ENCODE results near the gene GTF2F1.
A peak's percentile ranks its signal among the peaks of the same experiment; 100 is the strongest.
"Not testable (repeated sequence)": the region's sequence is repeated elsewhere in the genome, so short reads cannot be mapped to it uniquely, and the experiment has no call there.

Gene GTF2F1

DNA sequence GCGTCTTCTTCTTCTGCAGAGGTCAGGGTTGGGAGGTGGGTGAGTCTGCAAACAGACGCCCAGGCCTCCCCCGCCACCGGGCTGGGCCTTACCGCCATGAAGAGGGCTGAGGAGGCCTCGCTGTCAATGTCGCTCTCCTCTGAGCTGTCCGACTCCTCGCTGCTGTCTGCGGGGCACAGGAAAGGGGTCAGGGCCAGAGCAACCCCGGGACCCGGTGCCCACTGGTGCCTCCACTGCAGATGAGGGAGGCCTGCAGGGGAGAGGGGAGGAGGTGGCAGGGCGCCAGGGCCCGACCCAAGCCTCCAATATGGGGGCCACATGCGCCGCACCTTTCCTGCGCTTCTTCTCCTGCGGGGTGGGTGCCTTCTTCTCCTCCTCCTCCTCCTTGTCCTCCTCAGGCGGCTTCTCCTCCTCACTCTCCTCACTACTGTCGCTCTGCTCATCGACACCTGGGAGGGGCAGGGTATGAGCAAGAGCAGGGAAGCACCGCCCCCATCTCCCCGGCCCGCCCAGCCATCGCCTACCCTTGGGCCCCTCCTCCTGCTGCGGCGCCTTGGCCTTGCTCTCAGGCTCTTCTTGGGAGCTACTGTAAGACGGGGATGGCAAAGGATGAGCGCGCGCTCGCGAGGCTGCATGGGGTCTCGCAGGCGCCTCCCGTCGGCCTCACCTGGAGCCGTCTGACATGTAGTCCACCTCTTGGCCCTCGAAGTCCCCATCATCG, 11.8 kb downstream of the GTF2F1 start:
- DNase-seq: no peak

DNA sequence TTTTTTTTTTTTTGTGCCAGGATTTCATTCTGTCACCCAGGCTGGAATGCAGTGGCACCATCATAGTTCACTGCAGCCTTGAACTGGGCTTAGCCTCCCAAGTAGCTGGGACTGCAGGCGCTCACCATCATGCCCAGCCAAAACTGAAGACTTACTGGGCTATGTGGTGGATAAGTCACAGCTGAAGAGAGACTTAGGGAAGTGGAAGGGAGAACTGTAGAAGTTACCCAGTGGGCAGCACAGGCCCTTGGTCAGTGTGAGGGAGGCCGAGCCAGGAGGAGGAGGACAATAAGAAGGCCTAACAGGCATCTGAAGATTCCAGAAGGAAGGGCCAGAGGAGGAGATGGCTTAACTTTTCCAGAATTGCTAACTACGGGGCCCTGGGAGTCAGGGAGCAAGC, 13.2 kb downstream of the GTF2F1 start:
- DNase-seq: no peak

DNA sequence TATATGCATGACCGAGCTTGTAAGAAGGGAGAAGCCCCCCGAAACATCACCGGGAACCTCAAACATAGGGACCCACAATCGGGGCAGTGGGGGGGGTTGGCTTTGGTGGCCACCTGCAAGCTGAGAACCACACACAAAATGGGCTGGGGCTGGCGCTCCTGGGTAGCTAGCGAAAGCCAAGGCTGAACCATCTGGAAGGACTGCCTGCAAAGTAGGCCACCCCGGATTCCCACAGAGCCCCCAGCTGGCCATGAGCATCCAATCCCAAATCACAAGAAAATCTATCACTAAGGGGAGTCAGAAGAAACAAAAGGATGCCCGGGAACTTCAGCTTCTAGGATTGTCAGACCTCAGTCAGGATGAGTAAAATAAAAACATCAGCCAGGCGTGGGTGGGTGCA, 14.5 kb downstream of the GTF2F1 start:
- no peak for DNase-seq

DNA sequence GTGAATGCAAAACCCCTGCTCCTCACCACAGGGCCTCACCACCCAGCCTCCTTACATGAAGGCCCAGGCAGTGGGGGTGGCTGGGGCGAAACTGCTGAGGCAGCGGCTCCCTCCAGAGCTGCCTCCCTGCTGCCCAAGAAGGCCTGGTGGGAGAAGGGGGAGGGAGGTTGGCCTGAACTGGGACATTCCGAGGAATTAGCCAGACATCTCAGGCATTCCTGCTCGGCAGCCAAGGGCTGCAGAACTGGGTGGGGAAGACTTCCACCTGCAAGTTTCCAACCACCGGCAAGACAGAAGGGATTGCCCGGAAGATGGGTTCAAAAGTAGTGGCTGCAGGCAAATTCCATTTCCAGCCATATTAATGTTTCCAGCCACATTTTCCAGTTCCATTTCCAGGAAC, 14.9 kb downstream of the GTF2F1 start:
- DNase-seq: no peak

DNA sequence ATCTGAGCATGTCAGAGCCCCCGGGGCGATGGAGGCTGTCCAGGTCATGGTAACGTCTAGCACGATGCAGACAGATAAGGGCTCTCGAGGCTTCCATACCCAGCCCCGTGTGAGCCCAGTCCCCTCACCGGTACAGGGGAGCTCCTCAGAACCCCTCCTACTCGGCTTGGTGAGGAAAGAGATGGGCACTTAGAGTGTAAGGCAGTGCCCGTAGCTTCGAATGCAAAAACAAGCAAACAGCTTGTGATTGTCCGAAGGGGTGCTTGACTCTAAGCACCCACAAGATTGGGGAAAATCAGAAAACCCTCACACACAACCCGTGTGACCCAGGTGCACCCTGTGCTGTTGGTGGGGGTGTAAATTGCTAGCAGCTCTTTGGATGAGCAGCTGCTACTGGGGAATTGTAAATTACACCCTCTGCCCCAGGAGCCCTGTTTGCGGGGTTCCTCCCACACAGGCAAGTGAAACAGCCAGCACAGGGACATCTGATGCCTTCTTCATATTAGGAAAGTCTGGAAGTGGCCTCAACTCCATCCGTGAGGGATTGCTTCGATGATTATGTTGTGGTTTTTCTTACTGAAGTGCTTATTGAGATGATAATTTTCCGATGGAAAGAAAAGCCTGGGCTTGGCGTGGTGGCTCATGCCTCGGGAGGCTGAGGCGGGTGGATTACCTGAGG, 16.3 kb downstream of the GTF2F1 start:
- DNase-seq: no peak

DNA sequence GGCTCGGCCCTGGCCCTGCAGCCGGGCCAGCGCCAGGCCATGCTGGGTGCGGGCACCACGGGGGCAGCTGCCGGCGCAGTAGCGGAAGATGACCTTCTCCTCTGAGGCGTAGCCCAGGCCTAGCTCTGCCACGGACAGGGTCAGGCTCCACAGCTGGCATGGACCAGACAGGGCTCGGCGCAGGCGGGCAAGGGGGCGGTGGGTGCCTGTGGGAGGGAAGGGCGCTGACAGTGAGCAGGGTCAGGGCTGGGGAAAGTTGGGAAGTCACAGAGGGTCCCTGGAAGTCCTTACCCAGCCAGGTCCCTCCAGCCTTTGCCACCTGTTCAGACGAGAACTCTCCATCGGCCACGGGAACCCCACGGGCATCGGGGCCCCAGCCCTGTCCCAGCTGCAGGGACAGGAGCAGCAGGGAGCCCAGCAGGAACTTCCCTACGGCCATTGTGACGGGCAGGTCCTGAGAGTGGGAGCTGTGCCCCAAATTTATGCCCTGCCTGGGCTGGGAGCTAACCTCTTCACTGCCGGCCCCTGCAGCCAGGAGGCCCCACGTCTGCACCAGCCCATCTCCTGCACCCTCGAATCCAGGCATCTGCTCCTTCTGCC, 17.5 kb downstream of the GTF2F1 start, which contains the start of gene PSPN:
TSS of gene PSPN (minus strand) at position 523 of the 600 bp plus-strand sequence. CDS start at position 439, 84 bp downstream.
- DNase-seq: no peak

DNA sequence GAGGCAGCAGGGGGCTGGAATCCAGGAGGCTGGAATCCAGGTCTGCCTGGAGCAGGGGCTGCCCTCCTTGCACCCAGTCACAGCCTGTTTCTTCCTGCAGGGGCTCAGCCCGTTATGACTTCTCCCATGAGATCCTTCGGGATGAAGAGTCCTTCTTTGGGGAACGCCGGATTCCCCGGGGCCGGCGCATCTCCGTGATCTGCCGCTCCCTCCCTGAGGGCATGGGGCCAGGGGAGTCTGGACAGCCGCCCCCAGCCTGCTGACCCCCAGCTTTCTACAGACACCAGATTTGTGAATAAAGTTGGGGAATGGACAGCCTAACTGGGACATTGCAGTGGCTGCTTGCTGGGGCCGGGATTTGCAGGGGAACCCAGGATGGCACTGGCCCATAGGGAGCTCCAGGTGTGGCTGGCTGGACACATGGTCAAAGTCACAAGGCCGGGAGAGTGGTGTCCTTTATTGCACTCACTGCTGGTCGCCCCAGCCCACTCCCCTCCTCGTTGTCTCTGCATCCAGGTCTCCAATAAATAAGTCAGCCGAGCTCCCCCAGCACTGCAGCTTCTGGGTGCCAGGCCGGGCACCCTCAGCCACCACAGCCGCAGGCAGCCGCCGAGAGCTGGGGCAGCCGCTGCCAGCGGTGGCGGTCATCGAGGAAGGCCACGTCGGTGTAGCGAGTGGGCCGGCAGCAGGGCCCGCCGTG, 18.1 kb downstream of the GTF2F1 start:
- no peak for DNase-seq

DNA sequence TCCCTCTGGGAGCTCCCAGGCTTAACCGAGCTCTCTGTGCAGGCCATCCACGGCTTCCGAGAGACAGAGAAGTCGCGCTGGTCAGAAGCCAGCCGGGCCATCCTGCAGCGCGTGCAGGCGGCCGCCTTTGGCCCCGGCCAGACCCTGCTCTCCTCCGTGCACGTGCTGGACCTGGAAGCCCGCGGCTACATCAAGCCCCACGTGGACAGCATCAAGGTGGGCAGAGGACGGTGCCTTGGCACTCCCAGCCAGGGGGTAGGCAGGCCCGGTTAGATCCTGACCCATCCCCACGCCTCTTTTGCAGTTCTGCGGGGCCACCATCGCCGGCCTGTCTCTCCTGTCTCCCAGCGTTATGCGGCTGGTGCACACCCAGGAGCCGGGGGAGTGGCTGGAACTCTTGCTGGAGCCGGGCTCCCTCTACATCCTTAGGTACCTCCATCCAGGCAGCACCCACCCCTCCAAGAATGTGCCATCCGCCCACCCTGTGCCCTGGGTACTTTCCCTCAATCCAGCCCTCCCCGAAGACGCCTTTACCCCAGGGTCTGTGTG, 18.7 kb downstream of the GTF2F1 start:
- no peak for DNase-seq

DNA sequence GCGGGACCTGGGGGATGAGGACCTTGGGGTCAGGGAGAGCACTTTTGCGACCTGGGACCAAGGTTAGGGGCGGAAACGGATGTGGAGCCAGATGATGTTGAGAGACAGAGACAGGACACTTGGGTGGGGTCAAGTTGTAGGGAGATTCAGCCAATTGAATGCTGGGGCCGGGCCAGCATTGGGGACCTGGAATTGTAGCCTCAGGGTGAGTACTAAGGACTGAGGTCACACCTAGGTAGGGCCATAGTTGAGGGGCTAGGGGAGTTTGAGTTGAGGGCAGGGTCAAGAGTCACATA, 19.2 kb downstream of the GTF2F1 start:
- no peak for DNase-seq

DNA sequence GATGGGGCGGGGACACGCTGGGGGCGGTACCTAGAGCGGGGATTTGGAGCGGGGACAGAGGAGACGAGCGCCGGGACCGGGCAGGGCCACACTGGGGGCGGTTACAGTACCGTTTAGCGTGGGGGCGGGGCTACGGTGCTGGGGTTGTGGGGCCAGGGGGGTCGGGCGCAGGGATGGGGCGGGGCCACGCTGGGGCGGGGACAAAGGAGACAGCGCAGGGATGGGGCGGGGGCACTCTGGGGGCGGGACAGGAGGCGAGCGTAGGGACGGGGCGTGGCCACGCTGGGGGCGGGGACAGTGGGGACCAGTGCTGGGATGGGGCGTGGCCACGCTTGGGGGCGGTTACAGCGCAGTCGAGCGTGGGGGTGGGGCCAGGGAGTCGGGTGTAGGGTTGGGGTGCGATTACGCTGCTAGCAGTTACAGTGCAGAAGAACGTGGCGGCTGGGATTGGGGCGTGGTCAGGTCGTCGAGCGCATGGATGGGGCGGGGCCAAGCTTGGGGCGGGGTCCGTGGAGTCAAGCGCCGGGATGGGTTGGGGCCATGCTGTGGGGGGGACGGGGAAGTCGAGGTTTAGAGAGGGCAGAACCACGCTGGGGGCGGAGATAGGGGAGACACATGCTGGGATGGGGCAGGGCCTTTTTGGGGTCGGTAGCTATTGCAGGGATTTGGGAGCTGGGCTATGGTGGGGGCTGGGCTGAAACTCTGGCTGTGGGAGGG, 19.7 kb downstream of the GTF2F1 start:
- DNase-seq: peak; percentile 97

DNA sequence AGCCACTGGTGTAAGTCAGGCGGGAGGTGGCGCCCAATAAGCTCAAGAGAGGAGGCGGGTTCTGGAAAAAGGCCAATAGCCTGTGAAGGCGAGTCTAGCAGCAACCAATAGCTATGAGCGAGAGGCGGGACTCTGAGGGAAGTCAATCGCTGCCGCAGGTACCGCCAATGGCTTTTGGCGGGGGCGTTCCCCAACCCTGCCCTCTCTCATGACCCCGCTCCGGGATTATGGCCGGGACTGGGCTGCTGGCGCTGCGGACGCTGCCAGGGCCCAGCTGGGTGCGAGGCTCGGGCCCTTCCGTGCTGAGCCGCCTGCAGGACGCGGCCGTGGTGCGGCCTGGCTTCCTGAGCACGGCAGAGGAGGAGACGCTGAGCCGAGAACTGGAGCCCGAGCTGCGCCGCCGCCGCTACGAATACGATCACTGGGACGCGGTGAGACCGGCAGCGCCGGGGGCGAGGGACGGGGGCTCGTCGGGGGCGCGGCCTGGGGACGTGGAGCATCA, 20.3 kb downstream of the GTF2F1 start, which contains the start of gene ALKBH7:
TSS of gene ALKBH7 (plus strand) at position 201 of the 502 bp plus-strand sequence. CDS start at position 228, 27 bp downstream.
- DNase-seq: peak; percentile 100

DNA sequence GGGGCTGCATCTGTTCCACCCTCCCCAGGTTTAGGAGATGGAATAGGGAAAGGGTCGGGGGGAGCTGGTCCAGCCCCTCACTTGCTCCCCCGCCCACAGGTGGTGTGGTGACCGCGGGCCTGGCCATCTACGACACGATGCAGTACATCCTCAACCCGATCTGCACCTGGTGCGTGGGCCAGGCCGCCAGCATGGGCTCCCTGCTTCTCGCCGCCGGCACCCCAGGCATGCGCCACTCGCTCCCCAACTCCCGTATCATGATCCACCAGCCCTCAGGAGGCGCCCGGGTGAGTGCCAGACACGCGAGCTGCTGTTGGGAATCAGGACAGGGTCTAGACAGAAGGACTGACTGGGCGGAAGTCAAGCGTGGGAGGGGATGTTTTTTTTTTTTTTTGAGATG, 28.6 kb downstream of the GTF2F1 start:
- DNase-seq: no peak

DNA sequence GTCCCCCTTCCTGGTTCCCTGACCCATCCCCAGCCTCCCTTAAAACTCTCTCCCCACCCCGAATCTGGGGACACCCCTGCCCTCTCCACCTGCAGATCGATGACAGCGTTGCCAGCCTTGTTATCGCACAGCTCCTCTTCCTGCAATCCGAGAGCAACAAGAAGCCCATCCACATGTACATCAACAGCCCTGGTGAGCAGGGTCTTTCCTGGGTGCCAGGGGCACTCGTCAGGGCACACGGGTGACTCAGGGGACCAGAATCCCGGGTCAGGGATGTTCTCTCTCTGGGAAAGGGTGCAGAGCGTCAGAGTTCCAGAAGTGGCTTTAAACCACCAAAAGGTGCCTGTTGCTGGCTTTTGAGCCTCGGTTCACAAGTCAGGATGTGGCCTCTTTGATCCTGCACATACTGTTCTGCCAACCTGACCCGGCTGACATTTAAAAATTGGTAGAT, 30.6 kb downstream of the GTF2F1 start:
- no peak for DNase-seq

DNA sequence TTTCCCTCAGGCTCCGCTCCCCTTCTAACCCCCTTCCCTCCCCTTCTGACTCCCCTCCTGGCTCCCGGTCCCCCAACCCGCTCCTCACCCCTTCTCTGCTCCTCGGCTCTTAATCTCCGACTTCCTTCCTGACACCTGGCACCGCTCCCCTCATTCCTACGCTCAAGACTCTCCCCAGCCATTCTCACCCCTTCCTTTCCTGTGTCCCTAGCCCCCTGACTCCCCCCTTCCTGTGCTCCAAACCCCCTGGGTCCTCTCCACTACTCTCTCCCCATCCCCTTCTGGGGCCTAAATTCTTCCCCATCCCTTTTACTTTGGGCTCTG, 31.0 kb downstream of the GTF2F1 start:
- no peak for DNase-seq

DNA sequence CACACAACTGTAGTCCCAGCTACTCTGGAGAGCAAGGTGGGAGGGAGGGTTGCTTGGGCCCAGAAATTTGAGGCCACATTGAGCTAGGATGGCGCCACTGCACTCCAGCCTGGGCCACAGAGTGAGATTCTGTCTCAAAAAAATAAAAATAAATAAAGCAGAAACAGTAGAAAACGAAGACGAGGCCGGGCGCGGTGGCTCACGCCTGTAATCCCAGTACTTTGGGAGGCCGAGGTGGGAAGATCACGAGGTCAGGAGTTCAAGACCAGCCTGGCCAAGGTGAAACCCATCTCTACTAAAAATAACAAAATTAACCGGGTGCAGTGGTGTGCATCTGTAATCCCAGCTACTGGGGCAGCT, 32.1 kb downstream of the GTF2F1 start:
- not testable (repeated sequence) for DNase-seq

DNA sequence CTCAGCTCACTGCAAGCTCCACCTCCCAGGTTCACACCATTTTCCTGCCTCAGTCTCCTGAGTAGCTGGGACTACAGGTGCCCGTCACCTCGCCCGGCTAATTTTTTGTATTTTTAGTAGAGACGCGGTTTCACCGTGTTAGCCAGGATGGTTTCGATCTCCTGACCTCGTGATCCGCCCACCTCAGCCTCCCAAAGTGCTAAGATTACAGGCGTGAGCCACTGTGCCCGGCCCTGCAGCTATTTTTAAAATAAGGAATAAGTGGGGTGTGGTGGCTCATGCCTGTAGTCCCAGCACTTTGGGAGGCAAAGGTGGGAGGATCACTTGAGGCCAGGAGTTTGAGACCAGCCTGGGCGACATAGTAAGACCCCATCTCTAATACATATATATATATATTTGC, 32.5 kb downstream of the GTF2F1 start:
- not testable (repeated sequence) for DNase-seq

DNA sequence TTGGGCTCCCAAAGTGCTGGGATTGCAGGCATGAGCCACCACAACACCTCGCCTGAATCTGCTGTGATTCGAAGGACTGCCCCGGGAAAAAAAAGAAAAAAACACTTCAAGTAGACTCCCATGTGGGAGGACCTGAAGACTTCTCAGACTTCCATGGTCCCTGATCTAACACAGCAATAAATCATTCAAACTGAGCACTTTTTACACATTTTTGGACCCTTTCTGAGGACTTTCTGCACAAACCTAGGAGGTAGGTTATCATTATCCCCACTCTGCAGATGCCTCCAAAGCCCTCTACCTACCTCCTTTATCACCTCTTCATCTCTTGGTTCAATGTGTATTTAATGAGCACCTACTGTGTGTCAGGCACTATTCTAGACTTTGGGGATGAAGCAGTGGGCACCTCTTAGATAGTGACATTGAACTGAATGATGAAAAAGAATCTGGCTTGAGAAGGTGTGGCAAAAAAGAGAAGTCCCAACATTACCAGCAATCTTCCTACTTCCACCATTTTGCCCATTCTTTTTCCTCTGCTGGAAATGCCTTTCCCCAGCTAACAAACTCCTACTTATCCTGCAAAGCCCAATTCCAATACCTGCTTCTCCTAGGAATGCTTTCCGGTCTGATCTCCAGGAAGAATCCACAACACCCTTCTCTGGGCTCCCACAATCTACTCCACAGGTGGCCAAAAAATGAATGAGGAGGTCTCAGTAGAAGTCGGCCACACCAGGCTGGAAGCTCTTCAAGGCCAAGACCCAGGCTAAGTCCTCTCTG, 33.2 kb downstream of the GTF2F1 start:
- no peak for DNase-seq

DNA sequence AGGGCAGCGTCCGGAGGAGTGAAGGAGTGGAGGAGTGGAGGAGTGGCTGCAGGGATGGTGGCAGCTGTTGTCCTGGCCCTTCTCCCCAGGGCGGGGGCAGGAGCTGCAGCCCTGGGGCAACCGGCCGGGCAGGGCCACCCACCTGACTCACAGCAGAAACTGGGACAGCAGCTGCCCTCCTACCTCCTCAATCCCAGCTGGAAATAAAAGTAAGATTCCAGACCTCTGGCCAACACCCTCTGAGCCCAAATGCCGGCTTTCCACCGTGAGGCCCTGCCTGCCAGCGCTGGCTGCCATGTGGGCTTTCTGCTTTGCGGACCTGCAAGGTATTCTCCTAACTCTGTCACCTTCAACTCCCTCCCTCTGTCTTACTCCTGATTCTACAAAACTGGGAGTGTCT, 35.0 kb downstream of the GTF2F1 start:
- no peak for DNase-seq

DNA sequence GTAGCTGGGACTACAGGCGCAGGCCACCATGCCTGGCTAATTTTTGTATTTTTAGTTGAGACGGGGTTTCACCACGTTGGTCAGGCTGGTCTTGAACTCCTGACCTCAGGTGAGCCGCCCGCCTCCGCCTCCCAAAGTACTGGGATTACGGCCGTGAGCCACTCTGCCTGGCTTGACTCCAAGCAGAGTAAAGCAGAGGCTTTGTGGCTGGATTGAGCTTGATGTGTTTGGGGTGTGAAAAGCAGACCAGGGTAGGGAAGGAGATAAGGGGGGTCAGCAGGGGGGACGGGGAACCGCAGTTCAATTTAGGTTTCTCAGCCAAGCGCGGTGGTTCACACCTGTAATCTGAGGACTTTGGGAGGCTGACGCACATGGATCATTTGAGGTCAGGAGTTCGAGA, 35.8 kb downstream of the GTF2F1 start:
- DNase-seq: no peak

DNA sequence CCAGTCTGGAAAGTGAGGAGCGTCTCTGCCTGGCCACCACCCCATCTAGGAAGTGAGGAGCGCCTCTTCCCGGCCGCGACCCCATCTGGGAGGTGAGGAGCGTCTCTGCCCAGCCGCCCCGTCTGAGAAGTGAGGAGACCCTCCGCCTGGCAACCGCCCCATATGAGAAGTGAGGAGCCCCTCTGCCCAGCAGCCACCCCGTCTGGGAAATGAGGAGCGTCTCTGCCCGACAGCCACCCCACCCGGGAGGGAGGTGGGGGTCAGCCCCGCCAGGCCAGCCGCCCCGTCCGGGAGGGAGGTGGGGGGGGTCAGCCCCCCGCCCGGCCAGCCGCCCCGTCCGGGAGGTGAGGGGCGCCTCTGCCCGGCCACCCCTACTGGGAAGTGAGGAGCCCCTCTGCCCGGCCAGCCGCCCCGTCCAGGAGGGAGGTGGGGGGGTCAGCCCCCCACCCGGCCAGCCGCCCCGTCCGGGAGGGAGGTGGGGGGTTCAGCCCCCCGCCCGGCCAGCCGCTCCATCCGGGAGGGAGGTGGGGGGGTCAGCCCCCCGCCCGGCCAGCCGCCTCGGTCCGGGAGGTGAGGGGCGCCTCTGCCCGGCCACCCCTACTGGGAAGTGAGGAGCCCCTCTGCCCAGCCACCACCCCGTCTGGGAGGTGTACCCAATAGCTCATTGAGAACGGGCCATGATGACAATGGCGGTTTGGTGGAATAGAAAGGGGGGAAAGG, 37.5 kb downstream of the GTF2F1 start:
- not testable (repeated sequence) for DNase-seq

DNA sequence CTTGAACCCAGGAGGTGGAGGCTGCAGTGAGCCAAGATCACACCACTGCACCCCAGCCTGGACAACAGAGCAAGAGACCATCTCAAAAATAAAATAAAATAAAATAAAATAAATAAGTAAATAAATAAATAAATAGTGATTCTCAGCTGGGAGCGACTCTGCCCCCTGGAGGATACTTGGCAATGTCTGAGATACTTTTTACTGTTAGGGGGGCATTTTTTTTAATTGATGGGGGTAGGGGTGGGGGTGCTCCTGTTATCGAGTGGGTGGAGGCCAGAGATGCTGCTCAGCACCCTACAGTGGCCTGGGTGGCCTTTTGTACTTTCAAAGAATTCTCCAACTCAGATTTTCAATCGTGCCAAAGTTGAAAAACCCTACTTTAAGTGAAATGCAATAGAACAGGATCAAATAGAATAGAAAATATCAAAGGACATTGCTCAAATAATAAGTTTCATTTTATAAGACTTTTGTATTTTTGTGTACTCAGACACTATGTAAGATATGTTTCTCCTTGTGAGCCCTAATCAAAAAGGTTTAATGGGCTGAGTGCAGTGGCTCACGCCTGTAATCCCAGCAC, 38.8 kb downstream of the GTF2F1 start:
- no peak for DNase-seq
